ENCODE results near the gene ZFAND6.

Gene ZFAND6

DNA sequence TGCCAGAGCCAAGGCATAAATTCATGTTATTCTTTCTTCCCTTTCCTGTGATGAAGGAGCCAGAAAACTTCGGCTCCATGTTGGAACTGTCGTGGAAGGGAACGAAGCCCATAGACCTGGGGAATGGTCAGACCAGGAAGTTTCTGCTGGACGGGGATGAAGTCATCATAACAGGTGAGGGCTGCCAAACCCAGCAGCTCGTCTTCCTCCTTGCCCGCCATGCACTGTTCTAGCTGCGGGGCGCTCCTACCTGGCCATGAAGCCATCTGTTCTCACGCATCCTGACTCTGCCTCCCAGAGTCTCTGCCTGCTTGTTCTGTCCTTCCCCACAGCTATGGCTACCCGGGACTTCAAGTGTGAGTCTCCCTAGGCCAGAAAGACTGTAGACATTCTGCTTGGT is 121.5 kb downstream of the ZFAND6 start:
- no peak overlapping the region for H3K4me3 ChIP-seq (ENCODE audit: insufficient read depth, low read depth, low read length, poor library complexity, severe bottlenecking)
- no peaks in the 10 kb centered on the region for H3K27me3 ChIP-seq (replicated peaks; ENCODE audit: control insufficient read depth, insufficient read depth, low read length, poor library complexity, severe bottlenecking)
- DNase-seq, result no peak
- H3K9me3 ChIP-seq (ENCODE audit: control insufficient read depth, low read length), result no peaks in the 10 kb centered on the region
- H3K36me3 ChIP-seq (ENCODE audit: control insufficient read depth, insufficient read depth, low read length), result no peaks in the 10 kb centered on the region
- no peak overlapping the region for H3K27ac ChIP-seq (ENCODE audit: insufficient read depth, low read length, poor library complexity, severe bottlenecking)
- no peaks in the 10 kb centered on the region for H3K4me1 ChIP-seq (ENCODE audit: control insufficient read depth, insufficient read depth, low read length, poor library complexity, severe bottlenecking)

GRCh38 chr15:80182611-80183261 is 123.3 kb downstream of the ZFAND6 start:
- Histone ChIP-seq H3K27ac (ENCODE audit: insufficient read depth, low read length, poor library complexity, severe bottlenecking) (no peak overlapping the region), H3K4me3 (ENCODE audit: insufficient read depth, low read depth, low read length, poor library complexity, severe bottlenecking) (no peak overlapping the region), H3K36me3 (ENCODE audit: control insufficient read depth, insufficient read depth, low read length) (no peaks in the 10 kb centered on the region), H3K27me3 (replicated peaks; ENCODE audit: control insufficient read depth, insufficient read depth, low read length, poor library complexity, severe bottlenecking) (no peaks in the 10 kb centered on the region), H3K4me1 (ENCODE audit: control insufficient read depth, insufficient read depth, low read length, poor library complexity, severe bottlenecking) (no peaks in the 10 kb centered on the region), H3K9me3 (ENCODE audit: control insufficient read depth, low read length) (no peaks in the 10 kb centered on the region)
- no peak for DNase-seq

GRCh38 chr15:80183306-80183705 is 123.8 kb downstream of the ZFAND6 start:
- Histone ChIP-seq H3K36me3 (ENCODE audit: control insufficient read depth, insufficient read depth, low read length) (no peaks in the 10 kb centered on the region), H3K27ac (ENCODE audit: insufficient read depth, low read length, poor library complexity, severe bottlenecking) (no peak overlapping the region), H3K4me3 (ENCODE audit: insufficient read depth, low read depth, low read length, poor library complexity, severe bottlenecking) (no peak overlapping the region), H3K27me3 (replicated peaks; ENCODE audit: control insufficient read depth, insufficient read depth, low read length, poor library complexity, severe bottlenecking) (no peaks in the 10 kb centered on the region), H3K9me3 (ENCODE audit: control insufficient read depth, low read length) (no peaks in the 10 kb centered on the region), H3K4me1 (ENCODE audit: control insufficient read depth, insufficient read depth, low read length, poor library complexity, severe bottlenecking) (no peaks in the 10 kb centered on the region)
- DNase-seq, result no peak

GRCh38 chr15:80183886-80184285 is 124.4 kb downstream of the ZFAND6 start:
- no peaks in the 10 kb centered on the region for H3K36me3 ChIP-seq (ENCODE audit: control insufficient read depth, insufficient read depth, low read length)

GRCh38 chr15:80184554-80184953 is 125.1 kb downstream of the ZFAND6 start:
- no peak overlapping the region for H3K4me3 ChIP-seq (ENCODE audit: insufficient read depth, low read depth, low read length, poor library complexity, severe bottlenecking)
- H3K9me3 ChIP-seq (ENCODE audit: control insufficient read depth, low read length), result no peaks in the 10 kb centered on the region
- H3K27ac ChIP-seq (ENCODE audit: insufficient read depth, low read length, poor library complexity, severe bottlenecking), result no peak overlapping the region
- no peaks in the 10 kb centered on the region for H3K27me3 ChIP-seq (replicated peaks; ENCODE audit: control insufficient read depth, insufficient read depth, low read length, poor library complexity, severe bottlenecking)
- no peaks in the 10 kb centered on the region for H3K36me3 ChIP-seq (ENCODE audit: control insufficient read depth, insufficient read depth, low read length)
- DNase-seq, result no peak
- H3K4me1 ChIP-seq (ENCODE audit: control insufficient read depth, insufficient read depth, low read length, poor library complexity, severe bottlenecking), result no peaks in the 10 kb centered on the region

More at GRCh38 chr15:80183886-80184285, 124.4 kb downstream of the ZFAND6 start:
- Histone ChIP-seq H3K9me3 (ENCODE audit: control insufficient read depth, low read length) (no peaks in the 10 kb centered on the region), H3K4me1 (ENCODE audit: control insufficient read depth, insufficient read depth, low read length, poor library complexity, severe bottlenecking) (no peaks in the 10 kb centered on the region), H3K4me3 (ENCODE audit: insufficient read depth, low read depth, low read length, poor library complexity, severe bottlenecking) (no peak overlapping the region), H3K27ac (ENCODE audit: insufficient read depth, low read length, poor library complexity, severe bottlenecking) (no peak overlapping the region), H3K27me3 (replicated peaks; ENCODE audit: control insufficient read depth, insufficient read depth, low read length, poor library complexity, severe bottlenecking) (no peaks in the 10 kb centered on the region)
- DNase-seq, result no peak

DNA sequence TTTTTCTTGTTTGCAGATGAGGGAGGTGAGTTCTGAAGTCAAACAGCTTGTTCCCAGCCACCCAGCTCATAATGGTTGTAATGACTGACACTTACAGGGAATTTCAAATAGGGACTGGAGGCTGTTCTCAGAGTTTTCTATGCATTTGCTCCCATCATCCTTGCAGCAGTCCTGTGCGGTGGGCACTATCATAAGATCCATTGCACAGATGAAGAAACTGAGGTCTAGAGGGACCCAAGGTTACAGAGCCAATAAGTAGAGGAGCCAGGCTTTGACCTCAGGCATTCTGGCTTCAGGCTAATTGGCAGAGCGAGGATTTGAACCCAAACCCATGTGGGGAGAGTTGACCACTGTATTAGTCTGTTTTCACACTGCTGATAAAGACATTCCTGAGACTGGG is 125.7 kb downstream of the ZFAND6 start:
- no peak overlapping the region for H3K27ac ChIP-seq (ENCODE audit: insufficient read depth, low read length, poor library complexity, severe bottlenecking)
- H3K9me3 ChIP-seq (ENCODE audit: control insufficient read depth, low read length), result no peaks in the 10 kb centered on the region
- no peaks in the 10 kb centered on the region for H3K27me3 ChIP-seq (replicated peaks; ENCODE audit: control insufficient read depth, insufficient read depth, low read length, poor library complexity, severe bottlenecking)
- DNase-seq, result no peak
- H3K4me1 ChIP-seq (ENCODE audit: control insufficient read depth, insufficient read depth, low read length, poor library complexity, severe bottlenecking), result no peaks in the 10 kb centered on the region
- no peaks in the 10 kb centered on the region for H3K36me3 ChIP-seq (ENCODE audit: control insufficient read depth, insufficient read depth, low read length)
- no peak overlapping the region for H3K4me3 ChIP-seq (ENCODE audit: insufficient read depth, low read depth, low read length, poor library complexity, severe bottlenecking)

GRCh38 chr15:80186066-80186465 is 126.6 kb downstream of the ZFAND6 start:
- H3K27ac ChIP-seq (ENCODE audit: insufficient read depth, low read length, poor library complexity, severe bottlenecking), result no peak overlapping the region
- no peaks in the 10 kb centered on the region for H3K9me3 ChIP-seq (ENCODE audit: control insufficient read depth, low read length)
- H3K27me3 ChIP-seq (replicated peaks; ENCODE audit: control insufficient read depth, insufficient read depth, low read length, poor library complexity, severe bottlenecking), result no peaks in the 10 kb centered on the region
- no peaks in the 10 kb centered on the region for H3K36me3 ChIP-seq (ENCODE audit: control insufficient read depth, insufficient read depth, low read length)
- H3K4me1 ChIP-seq (ENCODE audit: control insufficient read depth, insufficient read depth, low read length, poor library complexity, severe bottlenecking), result no peaks in the 10 kb centered on the region
- H3K4me3 ChIP-seq (ENCODE audit: insufficient read depth, low read depth, low read length, poor library complexity, severe bottlenecking), result no peak overlapping the region
- DNase-seq, result no peak

- no peak overlapping the region for H3K27ac ChIP-seq (ENCODE audit: insufficient read depth, low read length, poor library complexity, severe bottlenecking)
- no peak for DNase-seq
- no peaks in the 10 kb centered on the region for H3K36me3 ChIP-seq (ENCODE audit: control insufficient read depth, insufficient read depth, low read length)
- no peaks in the 10 kb centered on the region for H3K27me3 ChIP-seq (replicated peaks; ENCODE audit: control insufficient read depth, insufficient read depth, low read length, poor library complexity, severe bottlenecking)
- H3K9me3 ChIP-seq (ENCODE audit: control insufficient read depth, low read length), result no peaks in the 10 kb centered on the region
- H3K4me3 ChIP-seq (ENCODE audit: insufficient read depth, low read depth, low read length, poor library complexity, severe bottlenecking), result no peak overlapping the region
- no peaks in the 10 kb centered on the region for H3K4me1 ChIP-seq (ENCODE audit: control insufficient read depth, insufficient read depth, low read length, poor library complexity, severe bottlenecking)
Observed at GRCh38 chr15:80186597-80186996, 127.1 kb downstream of the ZFAND6 start.
